ENCODE results near the gene ABCA7.

Gene ABCA7

GRCh38 chr19:1061987-1062386 is 22.1 kb downstream of the ABCA7 start:
- FAIRE-seq: no peak

GRCh38 chr19:1062387-1063029 is 22.6 kb downstream of the ABCA7 start:
- no peak for FAIRE-seq

- no peak for FAIRE-seq
Measured at GRCh38 chr19:1063030-1063908, 23.4 kb downstream of the ABCA7 start.

GRCh38 chr19:1063909-1064660 is 24.2 kb downstream of the ABCA7 start:
- FAIRE-seq: no peak

DNA sequence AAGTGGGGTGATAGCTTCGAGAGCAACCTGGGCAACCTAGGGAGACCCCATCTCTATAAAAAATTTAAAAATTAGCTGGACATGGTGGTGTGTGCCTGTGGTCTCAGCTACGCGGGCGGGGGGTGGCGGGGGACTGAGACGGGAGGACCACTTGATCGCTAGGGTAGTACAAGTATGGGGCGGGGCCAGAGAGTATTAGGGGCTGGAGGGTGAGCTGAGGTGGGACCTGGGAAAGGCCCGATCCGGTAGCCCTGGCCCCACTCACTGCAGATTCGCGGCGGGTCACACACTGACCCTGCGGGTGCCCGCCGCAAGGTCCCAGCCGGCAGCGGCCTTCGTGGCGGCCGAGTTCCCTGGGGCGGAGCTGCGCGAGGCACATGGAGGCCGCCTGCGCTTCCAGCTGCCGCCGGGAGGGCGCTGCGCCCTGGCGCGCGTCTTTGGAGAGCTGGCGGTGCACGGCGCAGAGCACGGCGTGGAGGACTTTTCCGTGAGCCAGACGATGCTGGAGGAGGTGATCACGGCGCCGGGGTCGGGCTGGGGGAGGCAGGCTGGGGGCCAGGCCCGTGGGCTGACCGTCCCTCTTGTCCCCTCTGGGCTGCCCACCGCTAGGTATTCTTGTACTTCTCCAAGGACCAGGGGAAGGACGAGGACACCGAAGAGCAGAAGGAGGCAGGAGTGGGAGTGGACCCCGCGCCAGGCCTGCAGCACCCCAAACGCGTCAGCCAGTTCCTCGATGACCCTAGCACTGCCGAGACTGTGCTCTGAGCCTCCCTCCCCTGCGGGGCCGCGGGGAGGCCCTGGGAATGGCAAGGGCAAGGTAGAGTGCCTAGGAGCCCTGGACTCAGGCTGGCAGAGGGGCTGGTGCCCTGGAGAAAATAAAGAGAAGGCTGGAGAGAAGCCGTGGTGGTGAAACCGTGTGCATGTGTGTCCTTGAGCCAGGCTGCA is 25.0 kb downstream of the ABCA7 start:
- no peak for FAIRE-seq

DNA sequence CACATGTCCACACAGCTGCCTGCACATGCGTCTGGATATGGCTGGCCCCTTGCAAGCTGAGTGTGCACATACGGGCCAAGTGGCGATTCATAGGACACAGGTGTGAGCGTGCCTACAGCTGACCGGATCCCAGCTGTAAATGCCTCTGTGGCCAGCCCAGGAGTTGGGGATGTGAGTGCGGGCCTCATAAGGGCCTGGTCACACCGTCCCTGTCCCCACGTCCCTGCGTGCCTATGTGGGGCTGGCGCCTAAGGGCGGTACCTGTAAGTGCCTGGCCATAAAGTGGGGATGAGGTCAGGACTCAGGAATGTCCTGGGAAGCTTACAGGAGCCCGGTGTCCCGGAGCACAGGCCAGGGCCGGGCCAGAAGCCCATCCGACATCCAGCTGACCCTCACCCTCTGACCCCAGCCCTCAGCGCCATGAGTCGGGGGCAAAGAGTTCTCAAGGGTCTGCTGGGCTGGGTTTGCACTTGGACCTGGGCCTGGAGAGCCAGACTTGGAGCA is 25.8 kb downstream of the ABCA7 start:
- no peak for FAIRE-seq

- no peak for FAIRE-seq
Measured at GRCh38 chr19:1066251-1066747, 26.4 kb downstream of the ABCA7 start.

- no peak for FAIRE-seq
Measured at GRCh38 chr19:1066748-1067340, 26.9 kb downstream of the ABCA7 start, which contains the start of gene ARHGAP45. Gene ARHGAP45 (plus strand): TSS chr19:1067167. CDS start chr19:1067406, 239 bp downstream.

DNA sequence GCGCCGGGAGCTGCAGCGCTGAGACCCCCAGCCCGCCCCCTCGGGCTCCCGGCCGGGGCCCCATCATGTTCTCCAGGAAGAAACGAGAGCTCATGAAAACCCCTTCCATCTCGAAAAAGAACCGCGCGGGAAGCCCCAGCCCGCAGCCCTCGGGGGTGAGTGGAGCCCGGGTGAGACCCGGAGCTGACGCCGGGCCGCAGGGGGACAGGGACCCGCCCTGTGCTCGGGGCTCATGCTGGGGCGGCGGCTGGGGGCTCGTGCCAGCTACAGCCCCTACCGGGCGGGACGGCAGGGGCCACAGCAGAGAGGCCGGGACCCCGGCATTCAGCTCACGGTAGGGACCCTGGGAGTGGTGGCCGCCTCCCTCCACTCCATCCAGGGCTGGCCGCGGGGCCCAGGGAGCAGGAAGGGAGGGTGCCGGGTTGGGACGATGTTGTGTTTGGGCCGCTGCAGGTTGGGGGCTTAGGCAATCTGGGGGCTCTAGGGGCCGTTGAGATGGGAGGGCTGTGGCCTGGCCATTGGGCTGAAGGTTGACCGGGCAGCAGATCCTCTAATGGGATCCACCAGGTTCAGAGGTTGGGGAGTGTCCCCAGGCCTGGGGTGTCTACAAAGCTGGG is 27.5 kb downstream of the ABCA7 start:
- no peak for FAIRE-seq

DNA sequence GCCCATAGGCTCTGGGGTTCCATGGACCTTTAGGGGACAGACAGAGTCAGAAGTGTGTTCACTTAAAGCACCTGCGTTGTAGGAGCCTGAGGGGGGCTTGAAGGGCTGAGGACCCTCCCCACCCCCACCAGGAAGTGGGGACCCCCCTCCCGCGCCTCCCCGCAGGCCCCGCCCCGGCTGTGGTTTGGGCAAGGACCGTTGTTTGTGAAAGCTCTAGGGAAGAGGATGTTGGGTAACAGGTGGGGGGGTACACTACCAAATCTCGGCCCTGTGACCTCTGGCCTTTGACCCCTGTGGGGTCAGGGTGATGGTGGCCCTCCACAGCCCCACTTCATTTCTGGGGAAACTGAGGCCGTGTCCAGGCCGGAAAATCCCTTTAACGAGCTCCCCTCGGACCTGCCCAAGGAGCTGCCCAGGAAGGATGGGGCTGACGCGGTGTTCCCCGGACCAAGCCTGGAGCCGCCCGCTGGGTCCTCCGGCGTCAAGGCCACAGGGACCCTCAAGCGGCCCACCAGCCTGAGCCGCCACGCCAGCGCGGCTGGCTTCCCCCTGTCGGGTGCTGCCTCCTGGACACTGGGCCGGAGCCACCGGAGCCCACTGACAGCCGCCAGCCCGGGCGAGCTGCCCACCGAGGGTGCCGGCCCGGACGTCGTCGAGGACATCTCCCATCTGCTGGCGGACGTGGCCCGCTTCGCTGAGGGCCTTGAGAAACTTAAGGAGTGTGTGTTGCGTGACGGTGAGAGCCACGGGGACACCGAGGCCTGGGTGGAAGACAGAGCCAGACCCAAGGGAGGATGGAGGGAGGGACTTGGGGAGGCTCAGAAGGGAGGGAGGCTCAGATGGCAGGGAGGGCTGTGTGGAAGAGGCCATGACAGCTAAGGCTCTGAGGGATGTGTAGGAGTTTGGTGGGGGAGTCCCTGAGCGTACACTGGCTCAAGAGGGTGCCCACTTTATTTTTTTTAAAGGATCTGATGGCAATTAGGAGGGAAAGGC is 28.4 kb downstream of the ABCA7 start:
- FAIRE-seq: no peak

- FAIRE-seq: no peak
Measured at GRCh38 chr19:1069009-1069779, 29.3 kb downstream of the ABCA7 start.

GRCh38 chr19:1070576-1070930 is 30.6 kb downstream of the ABCA7 start:
- FAIRE-seq: peak; percentile 69

DNA sequence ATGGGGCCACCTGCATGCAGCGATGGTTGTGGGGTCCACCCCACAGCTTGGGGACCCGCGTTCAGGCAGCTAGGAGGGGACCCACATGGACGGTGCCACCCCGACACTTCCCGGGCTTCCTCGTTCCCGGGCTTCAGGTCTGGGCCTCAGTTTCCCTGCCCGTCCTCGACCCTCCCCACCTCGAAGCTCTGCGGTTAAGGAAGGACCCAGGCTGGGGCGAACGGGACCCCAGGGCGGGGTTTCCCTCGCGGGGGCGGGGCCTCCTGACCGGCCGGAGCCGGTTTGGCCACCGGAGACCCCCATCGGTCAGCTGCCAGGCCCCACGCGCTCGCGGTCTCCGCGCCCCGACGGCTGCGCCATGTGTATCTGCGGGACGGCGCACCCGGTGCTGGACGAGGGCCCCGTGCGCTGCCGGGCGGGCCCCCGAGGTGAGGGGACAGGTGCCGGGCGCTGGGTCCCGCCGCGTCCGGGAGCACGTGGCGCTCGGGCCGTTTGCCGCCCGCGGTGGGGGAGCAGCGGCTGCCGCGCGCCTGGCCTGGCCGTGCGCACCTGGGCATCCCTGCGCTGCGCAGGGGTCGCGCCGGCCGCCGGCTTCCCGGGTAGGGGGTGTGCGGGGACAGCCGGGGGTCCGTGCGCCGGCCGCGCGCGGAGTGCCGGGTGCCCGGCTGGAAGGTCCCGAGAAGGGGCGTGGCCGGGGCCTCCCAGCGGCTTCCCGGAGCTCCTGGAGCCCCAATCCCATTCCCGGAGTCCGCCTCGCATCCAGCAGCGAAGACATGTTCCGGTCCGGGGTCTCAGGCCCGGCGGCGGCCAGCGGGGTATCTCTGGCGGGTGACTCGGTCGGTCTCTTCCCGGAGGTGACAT is 31.3 kb downstream of the ABCA7 start:
- no peak for FAIRE-seq

DNA sequence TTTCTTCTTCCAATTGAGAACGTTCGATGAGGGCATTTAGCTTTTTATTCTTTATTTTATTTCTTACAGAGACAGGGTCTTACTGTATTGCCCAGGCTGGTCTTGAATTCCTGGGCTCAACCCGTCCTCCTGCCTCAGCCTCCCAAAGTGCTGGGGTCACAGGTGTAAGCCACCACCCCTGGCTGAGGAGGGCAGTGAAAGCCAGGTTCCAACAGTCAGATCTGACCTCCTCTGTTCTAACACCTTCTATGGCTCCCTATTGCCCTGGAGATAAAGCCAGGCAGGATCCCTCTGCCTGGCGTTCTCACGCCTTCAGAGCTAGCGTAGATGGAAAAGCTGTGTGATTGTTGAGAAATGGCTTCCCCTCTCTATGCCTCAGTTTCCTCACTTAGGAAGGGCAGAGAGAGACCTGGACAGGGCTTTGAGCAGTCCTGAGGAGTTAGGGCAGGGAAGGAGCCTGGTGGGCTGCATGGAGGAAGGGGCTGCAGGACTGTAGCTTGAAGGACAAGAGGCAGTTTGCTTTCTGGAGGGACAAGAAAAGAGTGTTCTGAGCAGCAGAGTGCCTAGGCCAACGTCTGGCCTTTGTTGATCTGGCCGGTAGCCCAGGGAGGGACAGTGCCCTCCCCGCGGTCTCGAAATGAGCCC is 32.6 kb downstream of the ABCA7 start:
- FAIRE-seq: no peak

DNA sequence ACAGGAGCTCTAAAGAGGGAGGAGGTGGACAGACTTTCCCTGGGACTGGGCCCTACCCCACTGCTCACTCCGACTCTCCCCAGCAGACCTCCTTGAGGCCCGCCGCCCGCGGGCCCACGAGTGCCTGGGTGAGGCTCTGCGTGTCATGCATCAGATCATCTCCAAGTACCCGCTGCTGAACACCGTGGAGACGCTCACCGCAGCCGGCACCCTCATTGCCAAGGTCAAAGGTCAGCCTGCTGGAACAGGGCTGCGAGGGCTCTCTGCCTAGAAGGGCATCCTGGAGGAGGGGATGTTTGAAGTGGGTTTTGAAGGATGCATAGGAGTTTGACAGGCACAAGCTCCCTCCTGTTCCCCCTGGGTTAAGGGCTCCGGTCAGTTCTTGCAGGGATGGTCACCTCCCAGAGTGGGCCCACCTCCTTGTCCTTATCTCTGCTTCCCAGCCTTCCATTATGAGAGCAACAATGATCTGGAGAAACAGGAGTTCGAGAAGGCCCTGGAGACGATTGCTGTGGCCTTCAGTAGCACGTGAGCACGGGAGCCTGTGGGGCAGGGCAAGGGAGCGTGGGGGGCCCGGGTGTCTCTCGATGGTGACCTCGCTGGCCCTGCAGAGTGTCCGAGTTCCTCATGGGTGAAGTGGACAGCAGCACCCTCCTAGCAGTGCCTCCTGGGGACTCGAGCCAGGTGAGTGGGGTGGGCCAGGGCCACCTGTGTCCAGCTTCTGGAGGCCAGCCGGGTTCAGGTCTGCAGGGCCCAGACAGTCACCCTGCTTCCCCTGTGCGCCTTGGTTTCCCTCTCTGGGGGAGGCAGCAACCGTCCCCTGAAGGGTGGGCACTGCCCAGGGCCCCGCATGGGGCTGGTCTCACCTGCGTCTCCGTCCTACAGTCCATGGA is 33.4 kb downstream of the ABCA7 start:
- no peak for FAIRE-seq

DNA sequence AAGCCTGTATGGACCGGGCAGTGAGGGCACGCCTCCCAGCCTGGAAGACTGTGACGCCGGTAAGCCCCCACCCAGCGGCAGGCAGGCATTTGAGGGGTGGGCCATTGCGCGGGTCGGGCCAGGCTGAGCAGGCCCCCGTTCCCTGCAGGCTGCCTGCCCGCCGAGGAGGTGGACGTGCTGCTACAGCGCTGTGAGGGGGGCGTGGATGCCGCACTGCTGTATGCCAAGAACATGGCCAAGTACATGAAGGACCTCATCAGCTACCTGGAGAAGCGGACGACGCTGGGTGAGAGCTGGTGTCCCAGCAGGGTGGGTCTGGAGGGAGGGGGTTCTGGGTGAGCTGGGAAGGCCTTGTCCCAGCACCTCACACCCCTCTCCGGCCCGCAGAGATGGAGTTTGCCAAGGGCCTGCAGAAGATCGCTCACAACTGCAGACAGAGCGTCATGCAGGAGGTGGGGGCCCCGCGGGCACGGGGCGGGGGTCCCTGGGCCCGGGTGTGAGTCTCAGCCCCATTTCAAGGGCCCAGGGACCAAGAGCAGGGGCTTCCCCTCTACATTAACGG is 34.1 kb downstream of the ABCA7 start:
- no peak for FAIRE-seq
